ENCODE results near the gene HOXD8.

HOXD8 gene

DNA sequence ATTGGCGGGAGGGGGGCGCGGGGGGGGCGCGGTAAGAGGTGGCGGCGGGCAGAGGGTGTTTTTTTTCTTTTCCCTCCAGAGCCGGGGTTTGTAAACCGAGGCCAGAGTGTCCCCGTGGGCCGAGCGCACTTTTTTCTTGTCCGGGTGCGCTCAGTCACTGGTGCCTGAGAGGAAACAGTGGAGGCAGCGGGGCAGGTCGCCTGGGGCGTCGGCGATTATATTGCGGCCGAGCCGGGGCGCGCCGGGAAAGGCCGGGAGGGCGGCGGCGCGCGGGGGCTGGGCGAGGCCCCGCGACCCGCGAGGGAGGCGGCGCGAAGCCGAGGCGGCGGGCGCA, 275 bp downstream of the HOXD8 start:
- no peak for DNase-seq (ENCODE audit: low read depth in 2 of 2)

GRCh38 chr2:176130147-176130956, 847 bp downstream of the HOXD8 start:
- no peak for DNase-seq (ENCODE audit: low read depth in 2 of 2)

GRCh38 chr2:176130957-176131847, 1.7 kb downstream of the HOXD8 start:
- DNase-seq (ENCODE audit: low read depth in 2 of 2) = no peak

- DNase-seq (ENCODE audit: low read depth in 2 of 2) = no peak
Measured at GRCh38 chr2:176131848-176132158, 2.3 kb downstream of the HOXD8 start.

DNA sequence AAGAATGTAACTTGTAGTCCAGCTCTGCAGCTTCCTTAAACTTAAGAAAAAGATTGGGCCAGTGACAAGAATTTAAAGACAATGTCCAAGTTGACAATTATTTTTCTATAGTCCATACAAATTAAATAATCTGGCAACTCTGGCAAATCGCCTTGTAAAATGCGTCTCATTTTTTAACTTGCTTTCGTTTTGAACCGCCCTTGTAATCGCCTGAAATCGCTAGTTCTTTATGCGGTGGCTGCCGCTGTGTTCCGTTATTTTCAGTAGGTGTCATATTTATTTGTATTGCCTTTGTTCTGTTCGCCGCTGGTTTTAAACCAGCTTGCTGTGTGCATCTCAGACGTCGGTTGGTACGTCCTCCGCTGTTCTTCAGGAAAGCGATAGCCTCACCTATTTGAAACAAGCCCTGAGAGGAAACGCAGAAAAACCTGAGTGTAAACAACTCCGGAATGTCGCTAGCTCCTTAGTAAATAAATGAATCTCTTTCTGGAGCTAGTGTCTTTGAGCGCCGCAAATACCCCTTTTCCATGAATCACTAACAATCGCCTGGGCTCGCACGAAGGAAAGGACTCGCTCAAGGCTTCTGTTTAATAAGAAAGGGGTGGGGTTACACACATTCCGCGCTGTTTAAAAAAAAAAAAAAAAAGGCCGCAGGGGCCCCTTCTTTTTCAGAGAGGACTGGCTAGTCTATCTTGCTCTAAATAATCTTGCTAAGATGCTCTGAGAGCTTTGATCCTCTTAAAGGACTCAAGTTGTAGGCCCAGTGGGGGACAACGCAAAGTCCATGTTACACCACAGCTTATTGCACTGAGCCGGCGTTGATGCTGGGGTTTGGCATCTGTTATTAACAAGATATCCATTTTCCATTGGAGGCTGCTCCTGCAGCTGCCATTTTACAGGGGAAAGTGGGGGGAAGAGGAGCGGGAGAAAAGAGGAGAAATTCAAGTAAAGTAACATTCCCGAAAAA, 3.0 kb downstream of the HOXD8 start:
- DNase-seq (ENCODE audit: low read depth in 2 of 2) = no peak

GRCh38 chr2:176133389-176133788, 3.9 kb downstream of the HOXD8 start:
- no peak for DNase-seq (ENCODE audit: low read depth in 2 of 2)

DNA sequence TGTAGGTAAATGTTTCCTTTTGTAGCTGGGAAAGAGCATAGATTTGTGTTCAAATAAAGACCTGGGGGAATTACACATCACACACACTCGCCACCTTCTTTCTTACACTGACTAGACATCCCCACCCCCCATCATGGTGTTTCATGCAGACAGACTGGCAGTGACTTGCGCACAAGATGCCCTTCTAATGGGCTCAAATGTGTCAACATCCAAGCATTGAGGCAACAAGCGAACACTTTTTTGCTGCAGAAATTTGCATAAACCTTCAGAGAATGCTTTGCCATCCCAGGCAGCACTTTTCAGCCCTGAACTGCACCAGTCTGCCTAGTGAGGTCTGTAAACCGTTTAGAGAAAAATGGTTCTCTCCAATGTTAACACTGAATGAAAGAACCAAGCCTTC, 4.5 kb downstream of the HOXD8 start:
- no peak for DNase-seq (ENCODE audit: low read depth in 2 of 2)

- DNase-seq (ENCODE audit: low read depth in 2 of 2) = no peak
Measured at GRCh38 chr2:176135035-176135440, 5.5 kb downstream of the HOXD8 start.

- DNase-seq (ENCODE audit: low read depth in 2 of 2) = no peak
Measured at GRCh38 chr2:176136374-176137251, 7.1 kb downstream of the HOXD8 start.

DNA sequence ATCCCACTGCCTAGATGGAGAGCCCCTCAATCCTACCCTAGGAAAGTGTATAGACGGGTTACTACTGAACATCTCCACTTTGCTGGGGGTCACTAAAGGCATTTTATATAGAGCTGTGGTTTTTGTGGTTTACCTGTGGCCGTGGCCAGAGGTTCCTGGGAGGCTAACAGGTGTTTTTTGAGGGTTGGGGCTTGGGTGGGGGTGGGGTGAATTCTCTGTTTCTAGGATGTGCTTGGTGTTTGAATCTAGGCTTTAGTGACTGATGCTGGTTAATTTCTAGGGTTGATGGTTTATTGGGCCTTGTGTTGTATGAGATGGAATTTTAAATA, 7.7 kb downstream of the HOXD8 start:
- no peak for DNase-seq (ENCODE audit: low read depth in 2 of 2)

DNA sequence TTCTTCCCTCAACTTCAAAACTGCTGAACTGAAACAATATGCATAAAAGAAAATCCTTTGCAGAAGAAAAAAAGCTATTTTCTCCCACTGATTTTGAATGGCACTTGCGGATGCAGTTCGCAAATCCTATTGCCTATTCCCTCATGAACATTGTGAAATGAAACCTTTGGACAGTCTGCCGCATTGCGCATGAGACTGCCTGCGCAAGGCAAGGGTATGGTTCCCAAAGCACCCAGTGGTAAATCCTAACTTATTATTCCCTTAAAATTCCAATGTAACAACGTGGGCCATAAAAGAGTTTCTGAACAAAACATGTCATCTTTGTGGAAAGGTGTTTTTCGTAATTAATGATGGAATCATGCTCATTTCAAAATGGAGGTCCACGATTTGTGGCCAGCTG, 8.4 kb downstream of the HOXD8 start:
- no peak for DNase-seq (ENCODE audit: low read depth in 2 of 2)

GRCh38 chr2:176138526-176138922, 9.0 kb downstream of the HOXD8 start:
- DNase-seq (ENCODE audit: low read depth in 2 of 2) = no peak

- DNase-seq (ENCODE audit: low read depth in 2 of 2) = no peak
Measured at GRCh38 chr2:176138923-176139660, 9.6 kb downstream of the HOXD8 start.

- no peak for DNase-seq (ENCODE audit: low read depth in 2 of 2)
Measured at GRCh38 chr2:176139661-176140512, 10.4 kb downstream of the HOXD8 start.

- peak; percentile 52 to 65 for DNase-seq (ENCODE audit: low read depth in 2 of 2)
Measured at GRCh38 chr2:176140513-176141317, 11.2 kb downstream of the HOXD8 start.

GRCh38 chr2:176142281-176142680, 12.8 kb downstream of the HOXD8 start:
- no peak for DNase-seq (ENCODE audit: low read depth in 2 of 2)

DNA sequence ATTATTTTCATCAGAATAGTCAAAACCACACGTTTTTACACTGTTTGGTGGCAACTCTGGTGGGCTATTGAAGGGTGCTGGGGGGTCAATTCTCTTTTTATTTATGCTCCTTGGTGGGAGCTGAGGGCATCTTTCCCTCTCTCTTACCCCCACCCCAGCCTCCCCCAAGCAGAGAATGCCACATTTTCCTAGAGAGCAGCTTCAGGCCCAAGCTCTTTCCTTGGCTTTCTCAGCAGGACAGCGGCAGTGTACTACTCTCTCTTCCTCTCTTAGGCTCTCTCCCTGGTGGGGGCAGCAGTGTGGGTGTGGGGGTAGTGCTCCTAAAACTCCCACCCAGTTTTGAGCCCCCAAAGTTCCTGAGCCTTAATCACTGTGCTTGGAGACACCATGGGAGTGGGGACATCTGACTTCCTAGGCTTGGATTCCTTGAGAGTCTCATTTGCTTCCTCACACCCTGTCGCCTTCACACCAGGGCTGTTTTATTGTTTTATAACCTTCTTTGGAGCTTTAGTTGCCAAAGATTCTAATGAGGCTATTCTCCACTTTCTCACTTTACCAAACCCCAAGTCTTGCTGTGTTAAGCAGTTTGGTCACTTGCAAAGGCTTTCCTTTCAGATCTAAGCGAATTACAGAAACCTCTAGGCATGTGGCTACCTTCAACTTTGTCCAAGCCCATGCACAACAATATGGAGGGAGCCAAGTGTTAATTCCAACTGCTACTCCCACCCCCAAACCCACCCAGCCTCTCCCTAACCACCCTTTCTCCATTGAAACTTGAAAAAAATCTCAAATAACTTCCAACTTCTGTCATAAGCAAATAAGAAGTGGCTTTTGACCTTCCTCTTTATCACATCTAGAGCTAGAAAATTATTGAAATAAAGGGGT, 15.8 kb downstream of the HOXD8 start:
- DNase-seq (ENCODE audit: low read depth in 2 of 2) = no peak

DNA sequence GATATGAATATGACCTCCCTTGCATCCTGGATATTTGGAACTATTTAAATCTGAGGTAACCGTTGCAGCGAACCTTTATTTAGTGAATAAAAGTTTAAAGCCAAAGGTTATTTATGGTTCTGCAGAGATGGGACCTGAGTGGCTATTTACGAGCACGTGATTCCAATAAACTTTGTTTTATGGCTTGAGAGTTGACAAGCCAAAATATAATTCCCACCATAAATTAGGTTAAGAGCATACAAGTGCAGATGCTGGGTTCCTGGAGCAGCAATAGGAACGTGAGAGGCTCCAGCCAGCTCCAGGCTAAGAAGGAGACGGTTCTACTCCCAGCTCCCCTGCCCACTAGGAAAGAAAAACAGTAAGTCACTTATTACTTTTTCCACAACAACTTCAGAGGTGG, 16.6 kb downstream of the HOXD8 start:
- no peak for DNase-seq (ENCODE audit: low read depth in 2 of 2)

Measured in stimulated activated CD4-positive, alpha-beta T cell treated with anti-CD3 and anti-CD28 coated beads, Interleukin-15, amount 100 ng/mL, for 48 hours (primary cell).